ENCODE measurements around the gene PRSS56.

The PRSS56 gene

DNA sequence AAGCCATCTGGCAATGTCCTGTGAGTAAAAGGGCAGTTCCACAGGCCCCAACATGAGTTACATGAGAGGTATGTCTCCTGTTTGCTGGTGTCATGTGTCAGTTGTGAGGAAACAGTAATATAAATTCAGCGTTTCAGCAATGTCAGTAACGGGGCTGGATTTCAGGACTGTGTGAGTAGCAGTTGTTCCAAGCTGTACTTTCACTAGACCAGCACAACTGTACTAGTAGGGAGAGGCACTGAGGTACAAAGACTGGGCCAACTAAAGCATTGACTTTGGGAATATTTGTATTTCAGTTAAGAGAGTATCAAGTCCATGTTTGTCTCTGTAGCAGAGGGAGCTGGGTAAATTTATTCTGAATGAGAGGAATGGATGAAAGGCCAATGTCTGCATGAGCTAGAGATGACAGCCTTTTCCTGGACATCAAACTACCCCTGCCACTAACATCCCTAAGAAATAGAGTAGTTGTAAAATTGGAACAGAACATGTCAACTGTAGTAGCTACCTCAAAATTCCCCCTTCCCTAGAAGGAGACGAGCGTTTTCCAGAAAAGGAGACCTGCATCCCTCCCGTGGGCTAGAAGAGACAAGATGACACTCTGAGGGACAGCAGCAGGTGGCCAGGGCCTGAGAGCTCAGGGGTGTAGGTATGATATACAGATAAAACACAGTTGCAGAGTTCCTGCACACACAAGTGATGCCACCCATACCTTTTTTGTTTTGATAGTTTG is 54.7 kb downstream of the PRSS56 start:
- no peak for DNase-seq
